Measurements from ENCODE around the gene TBC1D8.

GRCh38 chr2:101125808-101126207 is 25.4 kb downstream of the TBC1D8 start:
- TF ChIP-seq, protein P1, sequence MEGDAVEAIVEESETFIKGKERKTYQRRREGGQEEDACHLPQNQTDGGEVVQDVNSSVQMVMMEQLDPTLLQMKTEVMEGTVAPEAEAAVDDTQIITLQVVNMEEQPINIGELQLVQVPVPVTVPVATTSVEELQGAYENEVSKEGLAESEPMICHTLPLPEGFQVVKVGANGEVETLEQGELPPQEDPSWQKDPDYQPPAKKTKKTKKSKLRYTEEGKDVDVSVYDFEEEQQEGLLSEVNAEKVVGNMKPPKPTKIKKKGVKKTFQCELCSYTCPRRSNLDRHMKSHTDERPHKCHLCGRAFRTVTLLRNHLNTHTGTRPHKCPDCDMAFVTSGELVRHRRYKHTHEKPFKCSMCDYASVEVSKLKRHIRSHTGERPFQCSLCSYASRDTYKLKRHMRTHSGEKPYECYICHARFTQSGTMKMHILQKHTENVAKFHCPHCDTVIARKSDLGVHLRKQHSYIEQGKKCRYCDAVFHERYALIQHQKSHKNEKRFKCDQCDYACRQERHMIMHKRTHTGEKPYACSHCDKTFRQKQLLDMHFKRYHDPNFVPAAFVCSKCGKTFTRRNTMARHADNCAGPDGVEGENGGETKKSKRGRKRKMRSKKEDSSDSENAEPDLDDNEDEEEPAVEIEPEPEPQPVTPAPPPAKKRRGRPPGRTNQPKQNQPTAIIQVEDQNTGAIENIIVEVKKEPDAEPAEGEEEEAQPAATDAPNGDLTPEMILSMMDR (IDR thresholded peaks at IDR 0.05; ENCODE audit: low read depth, low read length) = no peak
- no peak for TF ChIP-seq POLR2A (IDR thresholded peaks at IDR 0.05; ENCODE audit: extremely low read depth, insufficient read length)
- TF ChIP-seq, protein P2, sequence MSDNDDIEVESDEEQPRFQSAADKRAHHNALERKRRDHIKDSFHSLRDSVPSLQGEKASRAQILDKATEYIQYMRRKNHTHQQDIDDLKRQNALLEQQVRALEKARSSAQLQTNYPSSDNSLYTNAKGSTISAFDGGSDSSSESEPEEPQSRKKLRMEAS (IDR thresholded peaks at IDR 0.05; ENCODE audit: low read depth, low read length) = 0 out of 2 replicates have a peak, but pooled peaks have one; percentile 30
- TF ChIP-seq MYC (IDR thresholded peaks at IDR 0.05; ENCODE audit: low read depth, low read length) = no peak

Measured in NB4 (cell line).